Measurements from ENCODE around the gene RAB20.
"Not testable (repeated sequence)": the region's sequence is repeated elsewhere in the genome, so short reads cannot be mapped to it uniquely, and the experiment has no call there.

The RAB20 gene

GRCh38 chr13:110561344-110562035 is at the start of gene RAB20:
RAB20 (minus strand) TSS chr13:110561722; CDS start chr13:110561519, 203 bp downstream.
- H3K27ac Mint-ChIP-seq (ENCODE audit: low read depth): peak within 1 kb of the TSS; percentile 68
- H3K4me1 Mint-ChIP-seq: peaks cover 18% of the 10 kb centered on the region
- H3K4me3 Mint-ChIP-seq: peak within 1 kb of the TSS; percentile 93
- ATAC-seq (replicated peaks; ENCODE audit: extremely low read depth, poor library complexity, severe bottlenecking): peak; percentile 58
- H3K9me3 Mint-ChIP-seq: no peaks in the 10 kb centered on the region
- H3K27me3 Mint-ChIP-seq: peaks cover 10% of the 10 kb centered on the region
- peaks cover 5% of the 10 kb centered on the region for H3K36me3 Mint-ChIP-seq (ENCODE audit: insufficient read depth)
- no peak for DNase-seq (ENCODE audit: low spot score in 2 of 2)

GRCh38 chr13:110610955-110611595 is 49.6 kb upstream of the RAB20 start:
- Mint-ChIP-seq H3K27me3 (no peaks in the 10 kb centered on the region), H3K4me1 (peaks cover 18% of the 10 kb centered on the region), H3K36me3 (ENCODE audit: insufficient read depth) (peaks cover 4% of the 10 kb centered on the region), H3K27ac (ENCODE audit: low read depth) (peak overlapping the region; percentile 2), H3K4me3 (peak overlapping the region; percentile 57), H3K9me3 (no peaks in the 10 kb centered on the region)
- DNase-seq (ENCODE audit: low spot score in 2 of 2): no peak
- ATAC-seq (replicated peaks; ENCODE audit: extremely low read depth, poor library complexity, severe bottlenecking): no peak

GRCh38 chr13:110607675-110608224 is 46.2 kb upstream of the RAB20 start:
- Mint-ChIP-seq H3K36me3 (ENCODE audit: insufficient read depth) (no peaks in the 10 kb centered on the region), H3K9me3 (no peaks in the 10 kb centered on the region), H3K4me3 (no peak overlapping the region), H3K27me3 (peaks cover 4% of the 10 kb centered on the region), H3K4me1 (peaks cover 12% of the 10 kb centered on the region), H3K27ac (ENCODE audit: low read depth) (no peak overlapping the region)
- no peak for DNase-seq (ENCODE audit: low spot score in 2 of 2)
- no peak for ATAC-seq (replicated peaks; ENCODE audit: extremely low read depth, poor library complexity, severe bottlenecking)

- peaks cover 13% of the 10 kb centered on the region for H3K27me3 Mint-ChIP-seq
- ATAC-seq (replicated peaks; ENCODE audit: extremely low read depth, poor library complexity, severe bottlenecking); H3K27ac Mint-ChIP-seq (ENCODE audit: low read depth); H3K36me3 Mint-ChIP-seq (ENCODE audit: insufficient read depth); H3K9me3 Mint-ChIP-seq; DNase-seq (ENCODE audit: low spot score in 2 of 2); H3K4me1 Mint-ChIP-seq; H3K4me3 Mint-ChIP-seq: not testable (repeated sequence)
Observed at GRCh38 chr13:110606281-110606680, 44.8 kb upstream of the RAB20 start.

- H3K9me3 Mint-ChIP-seq: no peaks in the 10 kb centered on the region
- no peaks in the 10 kb centered on the region for H3K36me3 Mint-ChIP-seq (ENCODE audit: insufficient read depth)
- H3K4me3 Mint-ChIP-seq: no peak overlapping the region
- no peak for ATAC-seq (replicated peaks; ENCODE audit: extremely low read depth, poor library complexity, severe bottlenecking)
- no peak for DNase-seq (ENCODE audit: low spot score in 2 of 2)
- no peak overlapping the region for H3K27ac Mint-ChIP-seq (ENCODE audit: low read depth)
- H3K27me3 Mint-ChIP-seq: peaks cover 13% of the 10 kb centered on the region
- H3K4me1 Mint-ChIP-seq: no peaks in the 10 kb centered on the region
Observed at GRCh38 chr13:110605132-110605531, 43.6 kb upstream of the RAB20 start.

- DNase-seq (ENCODE audit: low spot score in 2 of 2) (no peak), ATAC-seq (replicated peaks; ENCODE audit: extremely low read depth, poor library complexity, severe bottlenecking) (no peak)
- Mint-ChIP-seq H3K4me1 (no peaks in the 10 kb centered on the region), H3K27me3 (peaks cover 13% of the 10 kb centered on the region), H3K9me3 (no peaks in the 10 kb centered on the region), H3K36me3 (ENCODE audit: insufficient read depth) (no peaks in the 10 kb centered on the region), H3K4me3 (no peak overlapping the region), H3K27ac (ENCODE audit: low read depth) (no peak overlapping the region)
Observed at GRCh38 chr13:110600980-110601379, 39.5 kb upstream of the RAB20 start.

- Mint-ChIP-seq H3K27ac (ENCODE audit: low read depth) (no peak overlapping the region), H3K36me3 (ENCODE audit: insufficient read depth) (no peaks in the 10 kb centered on the region), H3K27me3 (peaks cover 13% of the 10 kb centered on the region), H3K9me3 (no peaks in the 10 kb centered on the region), H3K4me3 (no peak overlapping the region), H3K4me1 (no peaks in the 10 kb centered on the region)
- ATAC-seq (replicated peaks; ENCODE audit: extremely low read depth, poor library complexity, severe bottlenecking) (no peak), DNase-seq (ENCODE audit: low spot score in 2 of 2) (no peak)
Observed at GRCh38 chr13:110600261-110600819, 38.8 kb upstream of the RAB20 start.

- Mint-ChIP-seq H3K27ac (ENCODE audit: low read depth) (no peak overlapping the region), H3K9me3 (no peaks in the 10 kb centered on the region), H3K4me3 (no peak overlapping the region), H3K36me3 (ENCODE audit: insufficient read depth) (no peaks in the 10 kb centered on the region), H3K4me1 (no peaks in the 10 kb centered on the region), H3K27me3 (peaks cover 3% of the 10 kb centered on the region)
- DNase-seq (ENCODE audit: low spot score in 2 of 2) (no peak), ATAC-seq (replicated peaks; ENCODE audit: extremely low read depth, poor library complexity, severe bottlenecking) (no peak)
Observed at GRCh38 chr13:110597041-110597689, 35.6 kb upstream of the RAB20 start.

GRCh38 chr13:110593430-110594130 is 32.1 kb upstream of the RAB20 start:
- ATAC-seq (replicated peaks; ENCODE audit: extremely low read depth, poor library complexity, severe bottlenecking) (no peak), DNase-seq (ENCODE audit: low spot score in 2 of 2) (no peak)
- H3K4me3 Mint-ChIP-seq: no peak overlapping the region
- no peaks in the 10 kb centered on the region for H3K36me3 Mint-ChIP-seq (ENCODE audit: insufficient read depth)
- peaks cover 18% of the 10 kb centered on the region for H3K27me3 Mint-ChIP-seq
- no peaks in the 10 kb centered on the region for H3K4me1 Mint-ChIP-seq
- no peak overlapping the region for H3K27ac Mint-ChIP-seq (ENCODE audit: low read depth)
- no peaks in the 10 kb centered on the region for H3K9me3 Mint-ChIP-seq

GRCh38 chr13:110592665-110593064 is 31.1 kb upstream of the RAB20 start:
- DNase-seq (ENCODE audit: low spot score in 2 of 2): no peak
- ATAC-seq (replicated peaks; ENCODE audit: extremely low read depth, poor library complexity, severe bottlenecking): no peak
- Mint-ChIP-seq H3K4me3 (no peak overlapping the region), H3K9me3 (no peaks in the 10 kb centered on the region), H3K4me1 (no peaks in the 10 kb centered on the region), H3K27me3 (peaks cover 18% of the 10 kb centered on the region), H3K27ac (ENCODE audit: low read depth) (no peak overlapping the region), H3K36me3 (ENCODE audit: insufficient read depth) (no peaks in the 10 kb centered on the region)

- Mint-ChIP-seq H3K27me3 (peaks cover 29% of the 10 kb centered on the region), H3K4me3 (no peak overlapping the region), H3K9me3 (no peaks in the 10 kb centered on the region), H3K27ac (ENCODE audit: low read depth) (no peak overlapping the region), H3K4me1 (no peaks in the 10 kb centered on the region), H3K36me3 (ENCODE audit: insufficient read depth) (no peaks in the 10 kb centered on the region)
- DNase-seq (ENCODE audit: low spot score in 2 of 2) (no peak), ATAC-seq (replicated peaks; ENCODE audit: extremely low read depth, poor library complexity, severe bottlenecking) (no peak)
Observed at GRCh38 chr13:110590577-110590976, 29.1 kb upstream of the RAB20 start.

GRCh38 chr13:110589793-110590390 is 28.4 kb upstream of the RAB20 start:
- no peaks in the 10 kb centered on the region for H3K4me1 Mint-ChIP-seq
- no peak overlapping the region for H3K27ac Mint-ChIP-seq (ENCODE audit: low read depth)
- DNase-seq (ENCODE audit: low spot score in 2 of 2) (no peak), ATAC-seq (replicated peaks; ENCODE audit: extremely low read depth, poor library complexity, severe bottlenecking) (no peak)
- H3K9me3 Mint-ChIP-seq: no peaks in the 10 kb centered on the region
- peaks cover 35% of the 10 kb centered on the region for H3K27me3 Mint-ChIP-seq
- H3K4me3 Mint-ChIP-seq: no peak overlapping the region
- no peaks in the 10 kb centered on the region for H3K36me3 Mint-ChIP-seq (ENCODE audit: insufficient read depth)
